Testis (tissue), 2 donors: Measurements from ENCODE around the gene PPM1B.

ENCODE experiments used
- POLR2A ChIP-seq: fragments of 450-650 bp; IDR thresholded peaks from one replicate; pipeline ENCODE4 v1.6.1; 2017; ENCODE audit warnings: antibody characterized with exemption, mild to moderate bottlenecking, moderate library complexity
- TF ChIP-seq, protein P1 (sequence below), 3 experiments: fragments of 450-650 bp in 2 of 3; fragments of 200-600 bp in 1 of 3; sonication (generic) in 1 of 3; IDR thresholded peaks; one replicate each; pipeline ENCODE4 v1.5.1; 2016 to 2019; ENCODE audit warnings: antibody characterized with exemption in 3 of 3, mild to moderate bottlenecking in 2 of 3, moderate library complexity in 1 of 3

- TF ChIP-seq, protein P1, sequence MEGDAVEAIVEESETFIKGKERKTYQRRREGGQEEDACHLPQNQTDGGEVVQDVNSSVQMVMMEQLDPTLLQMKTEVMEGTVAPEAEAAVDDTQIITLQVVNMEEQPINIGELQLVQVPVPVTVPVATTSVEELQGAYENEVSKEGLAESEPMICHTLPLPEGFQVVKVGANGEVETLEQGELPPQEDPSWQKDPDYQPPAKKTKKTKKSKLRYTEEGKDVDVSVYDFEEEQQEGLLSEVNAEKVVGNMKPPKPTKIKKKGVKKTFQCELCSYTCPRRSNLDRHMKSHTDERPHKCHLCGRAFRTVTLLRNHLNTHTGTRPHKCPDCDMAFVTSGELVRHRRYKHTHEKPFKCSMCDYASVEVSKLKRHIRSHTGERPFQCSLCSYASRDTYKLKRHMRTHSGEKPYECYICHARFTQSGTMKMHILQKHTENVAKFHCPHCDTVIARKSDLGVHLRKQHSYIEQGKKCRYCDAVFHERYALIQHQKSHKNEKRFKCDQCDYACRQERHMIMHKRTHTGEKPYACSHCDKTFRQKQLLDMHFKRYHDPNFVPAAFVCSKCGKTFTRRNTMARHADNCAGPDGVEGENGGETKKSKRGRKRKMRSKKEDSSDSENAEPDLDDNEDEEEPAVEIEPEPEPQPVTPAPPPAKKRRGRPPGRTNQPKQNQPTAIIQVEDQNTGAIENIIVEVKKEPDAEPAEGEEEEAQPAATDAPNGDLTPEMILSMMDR (IDR thresholded peaks at IDR 0.05), result no peak
- TF ChIP-seq POLR2A, result no peak
These were observed 64.9 kb downstream of the PPM1B start for GRCh38 chr2:44233450-44234128.
